Heart left ventricle (tissue), 13 donors: ENCODE data around the gene ETV6.

Source experiments
- POLR2A ChIP-seq, 2 donors: fragments of 450-650 bp; IDR thresholded peaks; one replicate each; pipeline ENCODE4 v1.6.1; 2017; ENCODE audit warnings: antibody characterized with exemption in 2 of 2, mild to moderate bottlenecking in 2 of 2, moderate library complexity in 2 of 2
- TF ChIP-seq, protein P1 (sequence below), 12 donors: fragments of 200-600 bp; sonication (generic) in 4 of 12; IDR thresholded peaks; one replicate each; pipeline versions ENCODE4 v1.5.0 to v1.8.0; 2018 to 2022; ENCODE audit warnings: antibody characterized with exemption in 12 of 12, mild to moderate bottlenecking in 5 of 12
- donor health status: ischemic (EF 13 %, LVEDD 7.1; RV severe dilation, severe dysfunction).
- donor health status: DM: no; HTN: yes; CAD: no.
- donor health status: DM: no; HTN: no; CAD: no.
- donor health status: ischemic (EF 25% LVEDD 6.9; RV normal size, moderate dysfunction).
- donor health status: ischemic (EF 25% LVEDD 5.7; RV mildly dilated, moderate dysfunction).
- donor health status: ischemic (EF 35%, LVEDD 5.7; RV mildly dilated, moderate dysfunction).
- donor health status: nonischemic (EF 11% LVEDD 7.7; RV severe dilation, severe dysfunction).
- donor health status: DM: yes; HTN: yes; CAD: no.
- donor health status: PGD.
- donor health status: ischemic (EF 29% LVEDD 5.4; RV normal size, mild dysfunction).
- donor health status: nonischemic (EF 23%, LVEDD 6.1; RV moderate dilation, normal function).

DNA sequence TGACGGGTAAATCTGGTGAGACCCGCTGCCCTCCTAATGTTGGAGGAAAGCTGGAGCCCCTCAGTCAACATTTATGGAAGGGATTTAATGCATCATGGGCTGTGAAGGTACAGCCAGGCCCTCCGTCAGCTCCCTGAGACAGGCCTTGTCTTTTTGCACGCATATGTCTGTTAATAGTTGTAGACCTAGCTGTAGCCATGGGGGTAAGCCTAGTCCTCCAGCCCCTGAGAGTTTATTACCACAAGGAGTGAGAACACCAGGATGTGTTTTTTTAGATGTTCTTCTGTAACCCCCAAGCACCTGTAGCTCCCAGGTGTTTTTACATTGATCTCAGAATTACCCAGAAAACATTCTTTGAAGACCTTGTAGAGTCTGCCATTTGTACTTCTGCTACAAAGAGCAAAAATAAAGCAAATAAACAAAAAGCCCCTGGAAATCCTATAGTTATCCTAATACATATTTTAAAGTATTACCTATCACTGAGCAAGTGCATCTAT is 25.5 kb downstream of the ETV6 start:
- TF ChIP-seq, protein P1, sequence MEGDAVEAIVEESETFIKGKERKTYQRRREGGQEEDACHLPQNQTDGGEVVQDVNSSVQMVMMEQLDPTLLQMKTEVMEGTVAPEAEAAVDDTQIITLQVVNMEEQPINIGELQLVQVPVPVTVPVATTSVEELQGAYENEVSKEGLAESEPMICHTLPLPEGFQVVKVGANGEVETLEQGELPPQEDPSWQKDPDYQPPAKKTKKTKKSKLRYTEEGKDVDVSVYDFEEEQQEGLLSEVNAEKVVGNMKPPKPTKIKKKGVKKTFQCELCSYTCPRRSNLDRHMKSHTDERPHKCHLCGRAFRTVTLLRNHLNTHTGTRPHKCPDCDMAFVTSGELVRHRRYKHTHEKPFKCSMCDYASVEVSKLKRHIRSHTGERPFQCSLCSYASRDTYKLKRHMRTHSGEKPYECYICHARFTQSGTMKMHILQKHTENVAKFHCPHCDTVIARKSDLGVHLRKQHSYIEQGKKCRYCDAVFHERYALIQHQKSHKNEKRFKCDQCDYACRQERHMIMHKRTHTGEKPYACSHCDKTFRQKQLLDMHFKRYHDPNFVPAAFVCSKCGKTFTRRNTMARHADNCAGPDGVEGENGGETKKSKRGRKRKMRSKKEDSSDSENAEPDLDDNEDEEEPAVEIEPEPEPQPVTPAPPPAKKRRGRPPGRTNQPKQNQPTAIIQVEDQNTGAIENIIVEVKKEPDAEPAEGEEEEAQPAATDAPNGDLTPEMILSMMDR (IDR thresholded peaks at IDR 0.05): no peak
- TF ChIP-seq POLR2A (IDR thresholded peaks at IDR 0.05): no peak
